Ecto neural progenitor cell (in vitro differentiated cells): ENCODE results near the gene OTOP2.

Source experiments
- DNase-seq: peaks from one replicate; pipeline ENCODE4 v3.0.0-alpha.2; 2018; ENCODE audit warnings: low spot score

Gene OTOP2

DNA sequence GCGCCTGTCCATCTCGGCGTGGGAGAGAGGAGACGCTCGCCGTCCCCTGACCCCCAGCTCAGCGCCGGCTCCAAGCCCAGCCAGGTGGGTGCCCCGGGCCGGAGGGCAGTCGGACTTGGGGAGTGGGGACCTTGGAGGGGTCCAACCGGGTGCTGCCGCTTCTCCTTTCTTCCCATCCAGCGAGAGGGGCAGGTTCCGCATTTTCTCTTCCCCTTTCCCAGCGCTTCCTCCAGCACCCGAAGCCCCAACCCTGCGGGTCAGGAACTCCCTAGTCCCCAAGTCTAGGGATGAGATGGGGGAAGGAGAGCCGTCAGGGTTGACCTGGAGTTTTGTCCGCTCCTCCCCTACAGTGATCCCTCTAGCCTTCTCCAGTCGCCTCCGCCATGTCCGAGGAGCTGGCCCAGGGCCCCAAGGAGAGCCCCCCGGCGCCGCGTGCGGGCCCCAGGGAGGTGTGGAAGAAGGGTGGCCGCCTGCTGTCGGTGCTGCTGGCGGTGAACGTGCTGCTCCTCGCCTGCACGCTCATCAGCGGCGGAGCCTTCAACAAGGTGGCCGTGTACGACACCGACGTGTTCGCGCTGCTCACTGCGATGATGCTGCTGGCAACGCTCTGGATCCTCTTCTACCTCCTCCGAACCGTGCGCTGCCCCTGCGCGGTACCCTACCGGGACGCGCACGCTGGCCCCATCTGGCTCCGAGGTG is at the start of gene OTOP2:
TSS of gene OTOP2 (plus strand) at position 24 of the 699 bp plus-strand sequence. CDS start at position 384, 360 bp downstream.
- no peak for DNase-seq

GRCh38 chr17:74874615-74875037 is 49.4 kb upstream of the OTOP2 start:
- DNase-seq = no peak

- DNase-seq = no peak
Observed at GRCh38 chr17:74875155-74875976, 48.7 kb upstream of the OTOP2 start.

DNA sequence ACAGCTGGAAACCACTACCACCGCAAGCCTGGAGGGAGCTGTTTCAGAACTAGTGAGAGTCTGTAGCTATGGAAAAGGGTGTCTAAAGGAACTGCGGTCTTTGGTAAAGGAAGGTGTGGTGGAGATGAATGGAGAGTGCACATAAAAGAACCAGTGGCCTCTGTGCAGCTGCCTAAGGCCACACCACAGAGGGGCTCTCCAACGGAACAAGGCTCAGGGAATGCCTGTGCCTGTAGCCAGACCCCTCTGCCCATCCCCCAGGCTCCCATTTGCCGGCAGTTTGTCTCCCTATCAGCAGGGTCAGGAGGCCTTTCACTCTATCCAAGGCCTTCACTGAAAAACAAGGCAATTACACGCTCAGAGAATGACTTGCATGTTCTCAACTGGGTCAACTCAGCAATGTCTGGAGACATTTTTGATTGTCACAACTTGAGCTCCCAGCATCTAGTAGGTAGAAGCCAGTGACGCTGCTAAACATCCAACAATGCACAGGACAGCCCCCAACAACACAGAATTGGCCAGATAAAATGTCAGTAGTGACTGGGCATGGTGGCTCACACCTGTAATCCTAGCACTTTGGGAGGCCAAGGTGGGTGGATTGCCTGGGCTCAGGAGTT is 48.0 kb upstream of the OTOP2 start:
- DNase-seq = no peak

GRCh38 chr17:74877592-74878548 is 46.2 kb upstream of the OTOP2 start:
- no peak for DNase-seq

DNA sequence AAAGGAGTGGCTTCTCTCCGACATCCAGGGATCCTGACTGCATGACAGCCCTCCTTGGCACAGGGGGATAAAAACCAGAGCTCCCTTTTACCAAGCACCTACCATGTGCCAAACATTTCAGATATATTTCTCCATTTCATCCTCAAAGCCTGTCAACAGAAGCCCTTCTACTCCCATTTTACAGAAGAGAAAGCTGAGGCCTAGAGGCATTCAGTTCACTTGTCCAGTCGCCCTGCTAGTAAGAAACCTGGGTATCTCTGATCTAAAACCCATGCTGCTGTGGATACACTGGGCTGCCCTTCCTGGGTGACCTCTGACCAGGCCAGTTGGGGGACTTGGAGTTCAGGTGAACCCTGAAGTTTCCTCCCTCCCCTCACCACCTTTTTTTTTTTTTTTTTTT is 45.4 kb upstream of the OTOP2 start:
- DNase-seq = no peak

DNA sequence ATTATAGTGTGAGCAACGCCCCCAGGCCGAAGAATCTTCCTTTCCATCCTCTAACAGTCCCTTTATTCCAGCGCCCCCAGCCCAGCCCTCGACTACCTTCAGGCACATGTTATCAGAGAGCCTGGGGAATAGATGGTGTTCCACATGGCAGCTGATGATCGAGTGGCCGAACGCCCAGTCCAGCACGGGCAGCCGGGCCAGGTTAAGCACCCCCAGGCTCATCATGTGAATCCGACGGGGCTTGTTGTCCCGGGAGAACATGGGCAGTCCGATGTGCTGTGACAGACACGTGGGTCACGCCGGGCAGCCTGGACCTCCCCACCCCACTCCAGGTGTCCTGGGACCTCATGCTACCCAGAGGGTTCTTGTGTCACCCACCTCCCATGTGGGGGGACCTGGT is 44.8 kb upstream of the OTOP2 start:
- no peak for DNase-seq

DNA sequence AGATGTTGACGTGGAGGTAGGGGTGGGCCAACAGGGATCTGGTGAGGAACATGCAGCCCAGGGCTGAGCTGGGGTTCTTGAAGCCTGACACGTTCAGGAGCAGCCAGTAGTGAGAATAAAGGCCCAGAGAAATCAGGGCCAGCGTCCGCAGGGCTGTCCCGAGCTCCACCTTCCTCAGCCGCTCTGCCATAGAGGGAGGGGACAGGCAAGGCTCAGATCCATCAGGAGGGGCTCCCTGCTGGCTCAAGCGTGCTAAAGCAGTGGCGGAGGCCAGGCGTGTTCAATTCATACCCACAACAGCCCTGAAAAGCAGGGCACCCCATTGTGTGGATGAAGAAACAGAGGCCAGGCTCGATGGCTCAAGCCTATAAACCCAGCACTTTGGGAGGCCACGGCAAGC is 43.0 kb upstream of the OTOP2 start:
- DNase-seq = no peak

GRCh38 chr17:74882517-74883240 is 41.4 kb upstream of the OTOP2 start:
- DNase-seq = no peak

- no peak for DNase-seq
Observed at GRCh38 chr17:74883241-74883745, 40.8 kb upstream of the OTOP2 start.

GRCh38 chr17:74888469-74888868 is 35.6 kb upstream of the OTOP2 start:
- peak; percentile 55 for DNase-seq

GRCh38 chr17:74890554-74890953 is 33.5 kb upstream of the OTOP2 start:
- no peak for DNase-seq

- DNase-seq = no peak
Observed at GRCh38 chr17:74892013-74892841, 31.8 kb upstream of the OTOP2 start.

- no peak for DNase-seq
Observed at GRCh38 chr17:74892974-74893911, 30.8 kb upstream of the OTOP2 start, which contains the start of gene FADS6. FADS6 (minus strand) TSS chr17:74893633; CDS start chr17:74893595, 38 bp downstream.

DNA sequence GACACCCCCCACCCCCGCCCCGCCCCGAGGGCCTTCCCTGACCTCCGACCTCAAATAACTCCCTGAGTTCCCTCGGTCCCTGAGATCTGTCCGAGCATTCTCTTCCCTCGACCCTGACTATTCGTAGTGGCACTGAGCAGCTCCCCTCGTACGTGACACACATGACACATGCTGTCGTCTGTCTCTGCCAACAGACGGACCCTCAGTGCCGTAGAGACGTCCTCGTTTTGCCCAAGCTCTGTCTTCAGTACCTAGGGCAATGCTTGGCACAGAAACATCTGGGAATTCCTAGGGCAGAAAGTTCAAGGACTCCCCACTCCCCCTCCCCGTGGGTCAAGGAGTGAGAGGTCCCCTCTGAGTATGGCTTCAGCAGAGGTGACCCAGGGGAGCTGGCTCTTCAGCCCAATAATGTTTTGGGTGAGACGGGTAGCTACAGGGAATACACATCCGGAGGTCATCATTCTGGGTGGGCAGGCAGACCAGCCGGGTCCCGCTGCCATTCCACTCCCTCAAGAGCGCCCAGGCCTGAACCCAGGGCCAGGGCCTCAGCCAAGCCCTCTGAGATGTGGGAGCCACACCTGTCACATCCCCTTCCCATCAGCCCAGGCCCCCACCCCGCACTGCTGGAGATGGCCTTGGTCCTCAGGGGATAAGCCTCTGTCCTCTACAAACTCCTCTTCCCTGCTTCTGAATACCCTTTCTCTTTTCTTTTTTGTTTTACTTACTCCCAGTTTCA is 30.0 kb upstream of the OTOP2 start:
- DNase-seq = no peak

DNA sequence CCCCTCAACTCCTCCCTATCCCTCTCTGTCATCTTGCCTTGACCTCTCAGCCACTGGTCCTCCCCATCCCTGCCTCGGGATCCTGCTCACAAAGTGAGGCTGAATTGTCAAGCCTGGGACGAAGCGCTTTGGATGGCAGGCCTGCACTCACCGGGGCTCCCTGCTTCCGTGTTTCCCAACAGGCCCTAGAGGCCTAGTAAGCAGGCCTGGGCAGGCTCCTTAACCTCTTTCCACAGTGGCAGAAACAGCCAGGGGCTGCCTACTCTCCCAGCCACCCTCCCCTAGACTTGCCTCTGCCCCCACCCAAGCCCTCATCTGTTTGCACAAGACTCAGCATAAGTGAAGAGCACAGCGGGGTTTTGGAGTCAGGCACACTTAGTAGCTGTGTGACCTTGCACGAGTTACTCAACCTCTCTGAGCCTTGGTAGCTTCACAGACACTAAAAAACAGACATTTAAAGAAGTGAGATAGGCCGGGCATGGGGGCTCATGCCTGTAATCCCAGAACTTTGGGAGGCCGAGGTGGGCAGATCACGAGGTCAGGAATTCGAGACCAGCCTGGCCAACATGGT is 25.6 kb upstream of the OTOP2 start:
- no peak for DNase-seq

- DNase-seq = no peak
Observed at GRCh38 chr17:74900208-74900607, 23.9 kb upstream of the OTOP2 start.
